HTR-8/SVneo (cell line): ENCODE measurements around the gene IVNS1ABP.
"Not testable (repeated sequence)": the region's sequence is repeated elsewhere in the genome, so short reads cannot be mapped to it uniquely, and the experiment has no call there.

ENCODE experiments used
- DNase-seq: peaks from one replicate; pipeline ENCODE4 v3.0.0; 2011; ENCODE audit warnings: low spot score, mixed read lengths; ENCODE audit not compliant: insufficient read length
- FAIRE-seq: peaks from 2 replicates; lab custom pipeline; 2011; peaks lifted over from hg19 to GRCh38; lab: Jason Lieb, UNC

IVNS1ABP gene

GRCh38 chr1:185317034-185317885 lies at the start of gene IVNS1ABP:
Gene IVNS1ABP, minus strand, starts transcription at chr1:185317243. Its CDS starts 7,750 bp downstream, at chr1:185309493.
- peak; percentile 62 for FAIRE-seq

GRCh38 chr1:185365951-185366350 lies 48.9 kb upstream of the IVNS1ABP start:
- FAIRE-seq = no peak
- no peak for DNase-seq

More at GRCh38 chr1:185317034-185317885, at the start of gene IVNS1ABP:
- peak; percentile 97 for DNase-seq

- FAIRE-seq, DNase-seq: not testable (repeated sequence)
These were observed 47.5 kb upstream of the IVNS1ABP start for GRCh38 chr1:185364528-185364927.

- FAIRE-seq = no peak
- no peak for DNase-seq
These were observed 46.2 kb upstream of the IVNS1ABP start for GRCh38 chr1:185363205-185363604.

GRCh38 chr1:185360714-185361113 lies 43.7 kb upstream of the IVNS1ABP start:
- FAIRE-seq = no peak
- DNase-seq = no peak

GRCh38 chr1:185358957-185359356 lies 41.9 kb upstream of the IVNS1ABP start:
- DNase-seq (no peak), FAIRE-seq (no peak)

GRCh38 chr1:185355947-185356346 lies 38.9 kb upstream of the IVNS1ABP start:
- DNase-seq (no peak), FAIRE-seq (no peak)

GRCh38 chr1:185353124-185353523 lies 36.1 kb upstream of the IVNS1ABP start:
- DNase-seq (no peak), FAIRE-seq (no peak)

- no peak for DNase-seq
- no peak for FAIRE-seq
These were observed 34.9 kb upstream of the IVNS1ABP start for GRCh38 chr1:185351734-185352466.

GRCh38 chr1:185350027-185350442 lies 33.0 kb upstream of the IVNS1ABP start:
- DNase-seq (no peak), FAIRE-seq (no peak)

GRCh38 chr1:185349556-185349955 lies 32.5 kb upstream of the IVNS1ABP start:
- FAIRE-seq (no peak), DNase-seq (no peak)

- no peak for FAIRE-seq
These were observed 31.9 kb upstream of the IVNS1ABP start for GRCh38 chr1:185348985-185349384.

GRCh38 chr1:185348296-185348695 lies 31.3 kb upstream of the IVNS1ABP start:
- FAIRE-seq (no peak), DNase-seq (no peak)

More at GRCh38 chr1:185348985-185349384, 31.9 kb upstream of the IVNS1ABP start:
- DNase-seq = no peak

- no peak for FAIRE-seq
- DNase-seq = no peak
These were observed 29.1 kb upstream of the IVNS1ABP start for GRCh38 chr1:185345913-185346720.

- DNase-seq (no peak), FAIRE-seq (no peak)
These were observed 26.3 kb upstream of the IVNS1ABP start for GRCh38 chr1:185343306-185343705.

- FAIRE-seq = no peak
- DNase-seq = no peak
These were observed 25.7 kb upstream of the IVNS1ABP start for GRCh38 chr1:185342672-185343259.

- FAIRE-seq (no peak), DNase-seq (no peak)
These were observed 25.0 kb upstream of the IVNS1ABP start for GRCh38 chr1:185342017-185342416.

GRCh38 chr1:185341196-185341781 lies 24.2 kb upstream of the IVNS1ABP start:
- DNase-seq (no peak), FAIRE-seq (no peak)

- DNase-seq (no peak), FAIRE-seq (no peak)
These were observed 21.9 kb upstream of the IVNS1ABP start for GRCh38 chr1:185338719-185339622.
